SK-N-MC (cell line): ENCODE results near the gene NCAPG2.

Experiments
- EZH2 ChIP-seq: fragments of 200-600 bp; sonication (generic); IDR thresholded peaks from one replicate; pipeline ENCODE4 v1.6.1; 2017; ENCODE audit warnings: antibody characterized with exemption
- POLR2AphosphoS5 ChIP-seq: IDR thresholded peaks from 2 replicates; pipeline ENCODE4 v1.6.1; 2012; ENCODE audit warnings: mild to moderate bottlenecking, low read depth, low read length, borderline replicate concordance

- TF ChIP-seq POLR2AphosphoS5 (no peak), EZH2 (no peak)
Observed at GRCh38 chr7:158733775-158734494, 29.3 kb upstream of the NCAPG2 start.
